BJ (cell line): Measurements from ENCODE around the gene AGPAT2. TPM values are rescaled to one million over a fixed set of nuclear protein-coding genes. Genes with fewer than 3 reads are reported as not detected.

Experiments used
- CTCF ChIA-PET: fragments of 350-600 bp; formaldehyde crosslinking; extraction: SDS; loops from one replicate; lab custom pipeline; 2021; ENCODE audit warnings: antibody characterized with exemption, inconsistent platforms; lab: Yijun Ruan, JAX
- POLR2A ChIA-PET: fragments of 300-600 bp; sonication (Branson Sonifier 250); formaldehyde crosslinking; extraction: SDS; loops from one replicate; lab custom pipeline; 2021; ENCODE audit warnings: antibody characterized with exemption; lab: Charles Lee
- DNase-seq: peaks from one replicate; pipeline ENCODE4 v3.0.0-alpha.2; 2011; ENCODE audit warnings: low read depth
- H3K27me3 ChIP-seq: 2 replicates; pipeline ENCODE4 v1.6.0; 2011; ENCODE audit warnings: low read length; ENCODE audit not compliant: control insufficient read depth, insufficient read depth
- H3K36me3 ChIP-seq: 2 replicates; pipeline ENCODE4 v1.5.1; 2011; ENCODE audit warnings: low read length; ENCODE audit not compliant: control insufficient read depth, insufficient read depth
- H3K4me3 ChIP-seq: 2 replicates; pipeline ENCODE4 v1.5.1; 2011; ENCODE audit warnings: low read depth, mild to moderate bottlenecking, control low read depth, low read length
- CTCF ChIP-seq: IDR thresholded peaks from 2 replicates; pipeline ENCODE4 v1.5.1; 2011; ENCODE audit warnings: low read depth, mild to moderate bottlenecking, control low read depth, inconsistent platforms, low read length, moderate library complexity; ENCODE audit not compliant: insufficient read depth
- polyA plus RNA-seq: library from polyadenylated mRNA; depleted of rRNA; stranded (reverse); fragments of >200 nt; gene quantifications from 2 replicates; pipeline ENCODE4 v1.2.3, GENCODE V29; 2011

Gene AGPAT2
- polyA plus RNA-seq, 1 experiment: 68.3 TPM

- ChIA-PET POLR2A (no interaction called here), CTCF (interaction anchor here (0.9 kb wide), 1 partner anchor 193 kb away, joined by 4 read pairs; no protein-coding TSS in a partner anchor)
- DNase-seq: no peak
- H3K27me3 ChIP-seq: no peaks in the 10 kb centered on the region
- peaks cover 16% of the 10 kb centered on the region for H3K36me3 ChIP-seq
- TF ChIP-seq CTCF: no peak
- no peak overlapping the region for H3K4me3 ChIP-seq
Observed at GRCh38 chr9:136678034-136678433, 9.2 kb downstream of the AGPAT2 start.

GRCh38 chr9:136676920-136677686, 10.2 kb downstream of the AGPAT2 start:
- Histone ChIP-seq H3K4me3 (no peak overlapping the region), H3K27me3 (no peaks in the 10 kb centered on the region), H3K36me3 (peaks cover 17% of the 10 kb centered on the region)
- CTCF ChIA-PET: interaction anchor here (1.3 kb wide), 1 partner anchor 9 kb away, joined by 3 read pairs; no protein-coding TSS in a partner anchor
- no peak for DNase-seq
- TF ChIP-seq CTCF: no peak
- POLR2A ChIA-PET: no interaction called here

GRCh38 chr9:136676297-136676794, 10.9 kb downstream of the AGPAT2 start:
- CTCF ChIA-PET: interaction anchor here (1.0 to 1.3 kb wide), 2 partner anchors 9 to 50 kb away, joined by 3 read pairs; no protein-coding TSS in a partner anchor
- TF ChIP-seq CTCF: no peak
- DNase-seq: no peak
- Histone ChIP-seq H3K36me3 (peaks cover 17% of the 10 kb centered on the region), H3K27me3 (no peaks in the 10 kb centered on the region), H3K4me3 (no peak overlapping the region)
- POLR2A ChIA-PET: no interaction called here

GRCh38 chr9:136675477-136676296, 11.6 kb downstream of the AGPAT2 start:
- no peak for TF ChIP-seq CTCF
- Histone ChIP-seq H3K27me3 (no peaks in the 10 kb centered on the region), H3K36me3 (peaks cover 17% of the 10 kb centered on the region), H3K4me3 (no peak overlapping the region)
- ChIA-PET CTCF (interaction anchor here (0.9 to 1.3 kb wide), 4 partner anchors 8 to 53 kb away, joined by 3 to 5 read pairs (median 3); no protein-coding TSS in a partner anchor), POLR2A (no interaction called here)
- no peak for DNase-seq

GRCh38 chr9:136674786-136675349, 12.4 kb downstream of the AGPAT2 start:
- DNase-seq: no peak
- ChIA-PET CTCF (interaction anchor here (0.9 to 1.3 kb wide), 3 partner anchors 11 to 53 kb away, joined by 3 to 5 read pairs (median 4); no protein-coding TSS in a partner anchor), POLR2A (no interaction called here)
- Histone ChIP-seq H3K36me3 (peaks cover 17% of the 10 kb centered on the region), H3K4me3 (no peak overlapping the region), H3K27me3 (no peaks in the 10 kb centered on the region)
- TF ChIP-seq CTCF: no peak
